Type B pancreatic cell (in vitro differentiated cells): Measurements from ENCODE around the gene SRSF8. TPM values are rescaled to one million over a fixed set of nuclear protein-coding genes. Genes with fewer than 3 reads are reported as not detected.

Experiments
- DNase-seq: peaks from one replicate; pipeline ENCODE4 v3.0.0; 2021; ENCODE audit warnings: mixed read lengths; ENCODE audit not compliant: unreplicated experiment; ENCODE audit errors: extremely low spot score
- H3K27ac Mint-ChIP-seq: 2 replicates; pipeline ENCODE4 v1.8.0; 2021; ENCODE audit warnings: mild to moderate bottlenecking, mixed read lengths
- H3K27me3 Mint-ChIP-seq: 2 replicates; pipeline ENCODE4 v1.8.0; 2021; ENCODE audit warnings: mixed read lengths
- H3K36me3 Mint-ChIP-seq: 2 replicates; pipeline ENCODE4 v1.8.0; 2021; ENCODE audit warnings: mixed read lengths
- H3K4me1 Mint-ChIP-seq: one replicate; pipeline ENCODE4 v1.8.0; 2021; ENCODE audit warnings: mixed read lengths; ENCODE audit not compliant: unreplicated experiment
- H3K4me3 Mint-ChIP-seq: 2 replicates; pipeline ENCODE4 v1.8.0; 2021; ENCODE audit warnings: mild to moderate bottlenecking, mixed read lengths
- H3K9me3 Mint-ChIP-seq: 2 replicates; pipeline ENCODE4 v1.8.0; 2021; ENCODE audit warnings: mixed read lengths
- total RNA-seq: library from RNA; stranded (reverse); gene quantifications from 2 replicates; pipeline ENCODE4 v1.2.1, GENCODE V29; 2021; ENCODE audit warnings: low replicate concordance
- TF ChIP-seq, protein P1 (sequence below): fragments of 200-600 bp; sonication (generic); conservative IDR thresholded peaks from 2 replicates; pipeline ENCODE4 v1.5.0; 2021; ENCODE audit warnings: antibody characterized with exemption, mild to moderate bottlenecking

The SRSF8 gene
- total RNA-seq, 1 donor from 2014 or later = 43.7 TPM

DNA sequence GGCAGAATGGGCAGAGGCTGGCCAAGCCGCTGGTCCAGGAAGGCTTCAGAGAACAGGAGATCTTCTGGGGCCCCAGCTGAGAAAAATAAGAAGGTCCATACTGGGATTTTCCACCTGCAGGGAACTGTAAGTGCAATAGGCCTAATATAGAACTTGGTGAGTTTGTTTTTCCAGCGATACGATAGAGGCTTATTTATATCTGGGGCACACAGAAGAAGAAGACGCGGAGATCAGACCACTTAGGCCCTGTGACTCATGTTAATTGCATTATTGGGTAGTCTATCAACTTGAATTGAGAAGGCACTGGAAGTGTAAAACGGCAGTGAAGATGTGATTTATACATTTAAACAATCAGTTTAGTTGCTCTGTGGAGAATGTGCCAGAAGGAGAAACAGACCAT is 7.7 kb upstream of the SRSF8 start:
- no peak overlapping the region for H3K27ac Mint-ChIP-seq
- H3K9me3 Mint-ChIP-seq = no peaks in the 10 kb centered on the region
- H3K27me3 Mint-ChIP-seq = peaks cover 14% of the 10 kb centered on the region
- H3K4me3 Mint-ChIP-seq = no peak overlapping the region
- TF ChIP-seq, protein P1, sequence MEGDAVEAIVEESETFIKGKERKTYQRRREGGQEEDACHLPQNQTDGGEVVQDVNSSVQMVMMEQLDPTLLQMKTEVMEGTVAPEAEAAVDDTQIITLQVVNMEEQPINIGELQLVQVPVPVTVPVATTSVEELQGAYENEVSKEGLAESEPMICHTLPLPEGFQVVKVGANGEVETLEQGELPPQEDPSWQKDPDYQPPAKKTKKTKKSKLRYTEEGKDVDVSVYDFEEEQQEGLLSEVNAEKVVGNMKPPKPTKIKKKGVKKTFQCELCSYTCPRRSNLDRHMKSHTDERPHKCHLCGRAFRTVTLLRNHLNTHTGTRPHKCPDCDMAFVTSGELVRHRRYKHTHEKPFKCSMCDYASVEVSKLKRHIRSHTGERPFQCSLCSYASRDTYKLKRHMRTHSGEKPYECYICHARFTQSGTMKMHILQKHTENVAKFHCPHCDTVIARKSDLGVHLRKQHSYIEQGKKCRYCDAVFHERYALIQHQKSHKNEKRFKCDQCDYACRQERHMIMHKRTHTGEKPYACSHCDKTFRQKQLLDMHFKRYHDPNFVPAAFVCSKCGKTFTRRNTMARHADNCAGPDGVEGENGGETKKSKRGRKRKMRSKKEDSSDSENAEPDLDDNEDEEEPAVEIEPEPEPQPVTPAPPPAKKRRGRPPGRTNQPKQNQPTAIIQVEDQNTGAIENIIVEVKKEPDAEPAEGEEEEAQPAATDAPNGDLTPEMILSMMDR = no peak
- H3K36me3 Mint-ChIP-seq = no peaks in the 10 kb centered on the region
- no peak for DNase-seq
- no peaks in the 10 kb centered on the region for H3K4me1 Mint-ChIP-seq

DNA sequence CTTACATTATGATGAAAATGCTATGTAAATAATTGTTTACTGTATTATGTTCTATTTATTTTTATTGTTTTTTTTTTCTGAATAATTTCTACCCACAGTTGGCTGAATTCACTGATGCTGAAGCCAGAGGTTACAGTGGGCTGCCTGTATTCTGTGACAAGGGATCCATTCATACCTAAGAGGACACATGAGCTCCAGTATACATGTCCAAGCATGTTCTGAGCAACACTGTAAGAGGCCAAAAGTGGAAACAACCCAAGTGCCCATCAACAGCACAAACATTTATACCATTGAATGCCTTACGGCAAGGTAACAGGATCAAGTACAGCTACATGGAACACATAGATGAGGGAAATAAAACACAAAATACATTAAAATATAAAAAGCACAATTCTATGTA is 1.4 kb upstream of the SRSF8 start:
- H3K9me3 Mint-ChIP-seq = no peaks in the 10 kb centered on the region
- H3K4me1 Mint-ChIP-seq = peaks cover 15% of the 10 kb centered on the region
- TF ChIP-seq, protein P1 = no peak
- H3K27me3 Mint-ChIP-seq = peaks cover 3% of the 10 kb centered on the region
- peaks cover 8% of the 10 kb centered on the region for H3K36me3 Mint-ChIP-seq
- no peak for DNase-seq
- H3K4me3 Mint-ChIP-seq = peak overlapping the region; percentile 65
- no peak overlapping the region for H3K27ac Mint-ChIP-seq

DNA sequence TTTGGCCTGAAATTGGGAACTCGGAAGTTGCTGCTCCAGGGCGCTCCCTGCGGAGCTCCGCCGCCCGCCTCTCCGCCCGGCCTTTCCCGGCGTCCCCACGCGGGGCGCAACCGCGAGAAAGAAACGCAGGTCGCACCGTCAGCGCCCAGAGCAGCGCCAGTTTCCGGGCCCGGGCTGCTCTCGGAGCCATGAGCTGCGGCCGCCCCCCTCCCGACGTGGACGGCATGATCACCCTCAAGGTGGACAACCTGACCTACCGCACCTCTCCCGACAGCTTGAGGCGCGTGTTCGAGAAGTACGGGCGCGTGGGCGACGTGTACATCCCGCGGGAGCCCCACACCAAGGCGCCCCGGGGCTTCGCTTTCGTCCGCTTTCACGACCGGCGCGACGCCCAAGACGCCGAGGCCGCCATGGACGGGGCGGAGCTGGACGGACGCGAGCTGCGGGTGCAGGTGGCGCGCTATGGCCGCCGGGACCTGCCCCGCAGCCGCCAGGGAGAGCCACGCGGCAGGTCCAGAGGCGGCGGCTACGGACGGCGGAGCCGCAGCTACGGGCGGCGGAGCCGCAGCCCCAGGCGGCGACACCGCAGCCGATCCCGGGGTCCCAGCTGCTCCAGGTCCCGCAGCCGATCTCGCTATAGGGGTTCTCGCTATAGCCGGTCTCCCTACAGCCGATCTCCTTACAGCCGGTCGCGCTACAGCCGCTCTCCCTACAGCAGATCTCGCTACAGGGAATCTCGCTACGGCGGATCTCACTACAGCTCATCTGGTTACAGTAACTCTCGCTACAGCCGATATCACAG is 521 bp downstream of the SRSF8 start:
- H3K27ac Mint-ChIP-seq = peak overlapping the region; percentile 99
- no peaks in the 10 kb centered on the region for H3K9me3 Mint-ChIP-seq
- H3K27me3 Mint-ChIP-seq = no peaks in the 10 kb centered on the region
- H3K36me3 Mint-ChIP-seq = peaks cover 14% of the 10 kb centered on the region
- TF ChIP-seq, protein P1 = peak; percentile 72
- peak overlapping the region; percentile 99 for H3K4me3 Mint-ChIP-seq
- peak; percentile 87 for DNase-seq
- H3K4me1 Mint-ChIP-seq = peaks cover 15% of the 10 kb centered on the region

DNA sequence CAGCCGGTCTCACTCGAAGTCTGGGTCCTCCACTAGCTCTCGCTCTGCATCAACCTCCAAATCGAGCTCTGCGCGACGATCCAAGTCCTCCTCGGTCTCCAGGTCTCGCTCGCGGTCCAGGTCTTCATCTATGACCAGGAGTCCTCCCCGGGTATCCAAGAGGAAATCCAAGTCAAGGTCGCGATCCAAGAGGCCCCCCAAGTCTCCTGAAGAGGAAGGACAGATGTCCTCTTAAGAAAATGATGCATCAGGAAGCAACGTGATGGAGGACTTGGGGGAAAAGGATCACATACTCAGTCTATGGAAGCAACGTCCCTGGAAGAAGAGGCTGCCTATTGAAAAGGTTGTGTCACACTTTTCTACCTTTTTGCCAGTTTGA is 1.1 kb downstream of the SRSF8 start:
- TF ChIP-seq, protein P1 = no peak
- Mint-ChIP-seq H3K9me3 (no peaks in the 10 kb centered on the region), H3K27ac (peak overlapping the region; percentile 99), H3K27me3 (no peaks in the 10 kb centered on the region), H3K4me3 (peak overlapping the region; percentile 99), H3K36me3 (peaks cover 14% of the 10 kb centered on the region), H3K4me1 (peaks cover 15% of the 10 kb centered on the region)
- DNase-seq = no peak

DNA sequence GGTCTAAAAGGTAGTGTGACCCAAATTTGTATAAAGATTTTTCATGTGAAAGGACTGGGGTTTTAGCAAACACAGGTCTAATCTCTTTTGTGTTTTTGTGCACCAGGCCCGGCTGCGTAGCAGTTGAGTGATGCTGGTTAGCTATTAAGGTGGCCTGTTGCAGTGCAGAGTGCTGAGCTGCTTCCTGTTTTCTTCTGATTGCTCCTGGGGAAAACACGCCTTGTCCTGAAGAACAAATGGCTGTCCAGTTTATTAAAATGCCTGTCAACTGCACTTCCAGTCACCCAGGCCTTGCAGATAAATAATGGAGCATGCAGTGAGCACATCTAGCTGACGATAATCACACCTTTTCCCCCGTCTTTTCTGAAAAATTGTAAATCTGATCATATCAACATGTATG is 1.8 kb downstream of the SRSF8 start:
- TF ChIP-seq, protein P1 = no peak
- Mint-ChIP-seq H3K27me3 (no peaks in the 10 kb centered on the region), H3K36me3 (peaks cover 14% of the 10 kb centered on the region), H3K4me1 (peaks cover 15% of the 10 kb centered on the region), H3K4me3 (peak overlapping the region; percentile 99), H3K9me3 (no peaks in the 10 kb centered on the region), H3K27ac (peak overlapping the region; percentile 99)
- no peak for DNase-seq
